Activated naive CD4-positive, alpha-beta T cell treated with anti-CD3 and anti-CD28 coated beads, Interleukin-2, amount 50 U/mL, for 72 hours (primary cell): ENCODE results near the gene RBM39. TPM values are rescaled to one million over a fixed set of nuclear protein-coding genes. Genes with fewer than 3 reads are reported as not detected.
"Not testable (repeated sequence)": the region's sequence is repeated elsewhere in the genome, so short reads cannot be mapped to it uniquely, and the experiment has no call there.

Experiments
- ATAC-seq, 2 donors: fragments of 150-1000 bp; cut with Tn5 transposase; 2 replicates each; pipeline ENCODE4 v1.10.0; 2021; ENCODE audit warnings: mild to moderate bottlenecking in 2 of 2, moderate library complexity in 2 of 2
- DNase-seq, 2 donors: peaks; one replicate each; pipeline ENCODE4 v3.0.0; 2021 to 2022; ENCODE audit warnings: low spot score in 2 of 2
- H3K27ac Mint-ChIP-seq, 2 donors: one replicate each; pipeline ENCODE4 v1.8.0; 2022; ENCODE audit warnings: mild to moderate bottlenecking in 2 of 2, mixed read lengths in 2 of 2
- H3K36me3 Mint-ChIP-seq, 2 donors: one replicate each; pipeline ENCODE4 v1.8.0; 2022; ENCODE audit warnings: mixed read lengths in 2 of 2
- H3K9me3 Mint-ChIP-seq, 2 donors: one replicate each; pipeline ENCODE4 v1.8.0; 2022; ENCODE audit warnings: mixed read lengths in 2 of 2
- total RNA-seq, 2 donors: library from RNA; stranded (reverse); gene quantifications; one replicate each; pipeline ENCODE4 v1.2.3, GENCODE V29; 2022

The RBM39 gene
- total RNA-seq, 2 donors from 2014 or later, result 343 to 380 TPM

DNA sequence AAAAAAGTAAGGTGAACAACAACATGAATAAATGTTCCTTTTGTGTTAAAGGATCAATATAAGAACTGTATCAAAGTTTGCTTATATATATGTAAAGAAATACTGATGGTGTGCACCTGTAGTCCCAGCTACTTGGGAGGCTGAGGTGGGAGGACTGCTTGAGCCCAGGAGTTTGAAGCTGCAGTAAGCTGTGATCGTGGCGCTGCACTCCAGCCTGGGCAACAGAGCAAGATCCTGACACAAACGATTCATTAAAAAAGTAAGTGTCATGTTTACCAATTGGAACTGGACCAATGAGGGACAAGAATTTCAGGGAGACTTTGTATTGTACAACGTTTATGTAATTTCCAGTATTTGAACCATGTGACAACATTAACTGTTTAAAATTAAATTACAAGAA is 24.8 kb upstream of the RBM39 start:
- DNase-seq (no peak), ATAC-seq (no peak)
- Mint-ChIP-seq H3K9me3 (peaks cover 8 to 9% of the 10 kb centered on the region in 2 donors), H3K36me3 (peaks cover 10% of the 10 kb centered on the region in 2 donors), H3K27ac (peak overlapping the region in 1 of 2 donors; percentile 92)

DNA sequence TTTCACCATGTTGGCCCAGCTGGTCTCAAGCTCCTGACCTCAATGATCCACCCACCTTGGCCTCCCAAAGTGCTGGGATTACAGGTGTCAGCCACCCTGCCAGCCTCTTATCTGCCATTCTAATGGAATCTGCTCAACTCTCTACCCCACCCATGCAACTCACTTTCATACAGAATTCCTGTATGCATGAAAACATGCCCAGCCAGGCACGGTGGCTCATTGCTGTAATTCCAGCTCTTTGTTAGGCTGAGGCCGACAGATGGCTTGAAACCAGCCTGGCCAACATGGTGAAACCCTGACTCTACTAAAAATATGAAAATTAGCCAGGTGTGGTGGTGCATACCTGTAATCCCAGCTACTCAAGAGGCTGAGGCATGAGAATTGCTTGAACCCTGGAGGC is 22.9 kb upstream of the RBM39 start:
- H3K36me3 Mint-ChIP-seq, ATAC-seq, H3K9me3 Mint-ChIP-seq, H3K27ac Mint-ChIP-seq, DNase-seq: not testable (repeated sequence)

DNA sequence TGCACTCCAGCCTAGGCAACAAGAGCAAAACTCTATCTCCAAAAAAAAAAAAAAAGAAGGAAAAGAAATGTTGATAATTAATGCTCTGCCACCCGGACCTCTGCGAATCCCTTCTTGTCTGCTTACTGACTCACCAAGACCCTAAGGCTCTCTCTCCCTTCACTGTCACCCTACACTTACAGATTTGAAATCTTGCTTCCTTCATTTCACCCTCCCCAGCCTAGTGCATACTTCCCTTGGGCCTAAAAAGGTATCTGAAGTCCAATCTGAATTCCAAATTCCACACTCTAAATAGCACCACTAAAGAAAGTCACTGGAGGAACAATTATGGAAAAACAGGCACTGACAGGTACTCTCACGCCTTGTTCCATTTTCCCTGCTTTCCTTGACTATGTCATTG is 20.4 kb upstream of the RBM39 start:
- ATAC-seq (no peak), DNase-seq (no peak)
- Mint-ChIP-seq H3K9me3 (no peaks in the 10 kb centered on the region), H3K27ac (no peak overlapping the region), H3K36me3 (no peaks in the 10 kb centered on the region)

DNA sequence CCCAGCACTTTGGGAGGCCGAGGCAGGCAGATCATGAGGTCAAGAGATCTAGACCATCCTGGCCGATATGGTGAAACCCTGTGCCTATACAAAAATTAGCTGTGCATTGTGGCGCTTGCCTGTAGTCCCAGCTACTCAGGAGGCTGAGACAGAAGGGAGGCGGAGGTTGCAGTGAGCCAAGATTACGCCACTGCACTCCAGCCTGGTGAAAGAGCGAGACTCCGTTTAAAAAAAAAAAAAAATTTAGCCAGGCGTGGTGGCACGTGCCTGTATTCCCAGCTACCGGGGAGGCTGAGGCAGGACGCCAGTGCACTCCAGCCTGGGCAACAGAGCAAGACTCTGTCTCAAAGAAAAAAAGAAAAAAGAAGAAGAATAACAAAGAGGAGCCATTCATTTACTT is 19.5 kb upstream of the RBM39 start:
- H3K27ac Mint-ChIP-seq, DNase-seq, ATAC-seq, H3K9me3 Mint-ChIP-seq, H3K36me3 Mint-ChIP-seq: not testable (repeated sequence)

DNA sequence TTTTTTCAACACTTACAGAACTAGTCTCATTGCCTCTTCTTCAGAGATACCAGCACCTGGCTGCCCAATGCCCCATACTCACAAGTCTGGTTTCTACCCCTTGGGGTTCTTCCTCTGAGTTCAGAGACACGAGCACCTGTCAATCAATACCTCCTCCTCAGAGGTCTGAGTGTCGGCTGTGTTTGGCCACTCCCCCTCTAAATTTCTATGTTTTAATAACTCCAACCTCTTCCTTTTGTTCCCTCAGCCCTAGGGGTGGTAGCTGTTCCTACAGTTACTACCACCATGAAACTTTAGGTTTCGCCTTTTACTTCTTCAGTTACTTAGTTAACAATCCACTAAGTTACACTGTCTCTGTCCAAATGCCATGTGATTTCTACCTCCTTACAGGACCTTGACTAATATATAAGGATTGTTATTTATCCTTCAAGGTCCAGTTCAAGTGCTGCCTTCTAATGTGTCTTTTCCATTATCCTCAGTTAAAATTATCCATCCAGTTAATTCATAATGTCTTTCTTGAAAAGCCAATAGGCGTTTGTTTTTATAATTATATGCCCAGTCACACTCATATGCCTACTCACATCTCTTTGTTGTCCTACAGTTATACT is 15.1 kb upstream of the RBM39 start:
- Mint-ChIP-seq H3K27ac (peak overlapping the region in 1 of 2 donors; percentile 6), H3K36me3 (no peaks in the 10 kb centered on the region), H3K9me3 (no peaks in the 10 kb centered on the region)
- no peak for DNase-seq
- peak in 1 of 2 donors; percentile 35 for ATAC-seq

DNA sequence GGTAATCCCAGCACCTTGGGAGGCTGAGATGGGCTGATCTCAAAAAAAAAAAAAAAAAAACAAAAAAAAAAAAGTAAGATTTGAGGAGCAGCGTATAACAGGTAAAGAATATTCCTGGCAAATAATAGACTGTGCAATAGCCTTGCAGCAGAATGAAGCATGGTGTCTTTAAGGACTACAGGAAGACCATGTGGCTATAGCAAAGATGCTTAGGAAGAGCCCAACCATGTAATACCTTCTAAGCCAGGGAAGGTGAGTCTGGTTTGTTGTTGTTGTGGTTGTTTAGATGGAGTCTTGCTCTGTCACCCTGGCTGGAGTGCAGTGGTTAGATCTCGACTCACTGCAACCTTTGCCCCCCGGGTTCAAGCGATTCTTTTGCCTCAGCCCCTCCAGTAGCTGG is 14.3 kb upstream of the RBM39 start:
- ATAC-seq (no peak), DNase-seq (no peak)
- no peak overlapping the region for H3K27ac Mint-ChIP-seq
- no peaks in the 10 kb centered on the region for H3K9me3 Mint-ChIP-seq
- H3K36me3 Mint-ChIP-seq, result no peaks in the 10 kb centered on the region

DNA sequence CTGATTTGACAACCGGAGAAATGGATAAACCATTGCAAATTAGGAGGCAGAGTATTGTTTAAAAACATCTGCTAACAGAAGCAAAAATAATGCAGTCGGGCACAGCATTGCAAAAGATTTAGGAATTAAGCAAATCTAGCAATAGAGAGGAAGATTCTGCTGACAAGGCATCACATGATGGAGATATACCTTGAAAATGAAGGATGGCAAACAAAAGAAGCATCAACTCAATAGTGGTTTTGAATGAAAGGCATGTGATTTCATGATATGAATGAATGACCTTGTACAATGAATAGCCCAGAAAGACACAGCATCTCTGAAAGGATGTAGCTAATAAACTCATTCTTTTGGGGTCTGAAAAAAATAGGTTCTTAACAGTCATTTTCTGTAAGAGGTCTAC is 8.6 kb upstream of the RBM39 start:
- Mint-ChIP-seq H3K27ac (no peak overlapping the region), H3K36me3 (no peaks in the 10 kb centered on the region), H3K9me3 (no peaks in the 10 kb centered on the region)
- DNase-seq (no peak), ATAC-seq (no peak)

DNA sequence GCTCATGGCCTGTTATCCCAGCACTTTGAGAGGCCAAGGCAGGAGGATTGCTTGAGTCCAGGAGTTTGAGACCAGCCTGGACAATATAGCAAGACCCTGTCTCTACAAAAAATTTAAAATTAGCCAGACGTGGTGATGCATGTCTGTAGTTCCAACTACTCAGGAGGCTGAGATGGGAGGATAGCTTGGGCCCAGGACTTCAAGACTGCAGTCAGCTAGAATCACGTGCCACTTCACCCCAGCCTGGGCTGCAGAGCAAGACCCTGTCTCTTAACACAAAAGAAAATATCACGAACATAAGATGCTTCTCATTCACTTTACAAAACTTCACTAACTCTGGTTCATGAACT is 2.4 kb upstream of the RBM39 start:
- Mint-ChIP-seq H3K27ac (peak overlapping the region; percentile 100), H3K36me3 (peaks cover 35 to 36% of the 10 kb centered on the region in 2 donors)
- DNase-seq, ATAC-seq, H3K9me3 Mint-ChIP-seq: not testable (repeated sequence)

DNA sequence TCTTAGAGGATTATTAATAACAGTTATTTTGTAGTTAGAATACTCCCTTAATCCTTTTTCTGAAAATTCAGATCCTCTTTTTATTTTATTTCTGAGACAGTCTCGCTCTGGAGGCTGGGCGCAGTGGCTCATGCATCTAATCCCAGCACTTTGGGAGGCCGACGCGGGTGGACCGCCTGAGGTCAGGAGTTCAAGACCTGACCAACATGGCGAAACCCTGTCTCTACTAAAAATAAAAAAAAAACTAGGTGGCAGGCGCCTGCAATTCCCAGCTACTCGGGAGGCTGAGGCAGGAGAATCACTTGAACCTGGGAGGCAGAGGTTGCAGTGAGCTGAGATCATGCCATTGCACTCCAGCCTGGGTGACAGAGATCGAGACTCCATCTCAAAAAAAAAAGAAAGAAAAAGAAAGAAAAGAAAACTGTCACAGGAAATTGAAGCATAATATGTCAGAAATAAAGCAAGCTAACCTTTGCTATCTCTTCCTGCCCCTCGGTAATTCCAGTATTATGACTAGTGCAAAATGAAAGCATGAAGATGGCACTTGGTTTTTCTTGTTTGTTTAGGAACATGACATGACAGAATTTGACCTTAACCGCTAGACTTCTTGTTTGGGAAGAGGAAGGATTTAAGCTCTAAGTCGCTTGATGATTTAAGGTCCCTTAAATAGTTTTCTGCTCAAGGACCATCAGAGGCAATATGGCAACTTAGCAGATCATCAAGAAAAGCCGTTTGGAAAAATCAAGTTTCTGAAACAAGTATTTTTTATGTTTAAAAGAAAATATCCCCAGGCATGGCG is 1.8 kb upstream of the RBM39 start:
- DNase-seq (no peak), ATAC-seq (peak in 1 of 2 donors; percentile 5)
- Mint-ChIP-seq H3K36me3 (peaks cover 39 to 40% of the 10 kb centered on the region in 2 donors), H3K27ac (peak overlapping the region; percentile 100), H3K9me3 (no peaks in the 10 kb centered on the region)

DNA sequence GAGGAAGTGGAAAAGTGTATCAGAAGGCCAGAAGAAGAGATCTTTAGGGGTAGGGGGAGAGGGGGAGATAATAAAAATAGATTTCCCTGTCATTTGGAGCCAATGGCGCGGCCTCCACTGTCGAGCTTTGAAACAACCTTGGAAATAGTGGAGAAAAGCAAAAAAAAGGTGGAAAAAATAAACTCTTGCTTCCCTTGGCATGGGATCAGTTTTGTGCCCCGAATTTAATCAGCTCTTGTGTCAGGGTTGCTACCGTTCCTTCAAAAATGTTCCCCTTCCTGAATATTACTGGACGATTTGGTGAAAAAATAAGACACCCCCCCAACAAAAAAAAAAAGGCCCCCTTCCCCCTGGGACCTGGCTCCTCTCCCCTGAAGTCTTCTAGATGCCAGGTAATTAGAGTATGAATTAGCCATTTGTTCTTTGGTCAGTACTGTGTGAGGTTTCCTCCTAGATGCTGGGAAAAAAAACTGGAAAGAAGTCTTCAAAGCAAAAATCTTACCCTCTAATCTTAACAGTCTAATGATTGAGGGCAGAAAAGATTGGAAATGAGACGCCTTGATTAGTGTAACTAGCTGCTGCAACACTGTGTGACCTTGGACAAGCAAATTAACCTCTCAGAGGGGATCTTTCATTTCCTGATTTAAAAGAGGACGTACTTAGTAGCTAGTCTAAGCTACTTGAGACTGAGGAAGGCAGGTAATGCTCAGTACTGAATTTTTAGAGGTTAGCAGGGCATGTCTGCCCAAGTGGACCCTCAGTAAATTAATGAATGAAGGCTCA is 872 bp upstream of the RBM39 start:
- no peaks in the 10 kb centered on the region for H3K9me3 Mint-ChIP-seq
- DNase-seq, result no peak
- H3K36me3 Mint-ChIP-seq, result peaks cover 47% of the 10 kb centered on the region in 2 donors
- peak overlapping the region; percentile 100 for H3K27ac Mint-ChIP-seq
- ATAC-seq, result no peak

DNA sequence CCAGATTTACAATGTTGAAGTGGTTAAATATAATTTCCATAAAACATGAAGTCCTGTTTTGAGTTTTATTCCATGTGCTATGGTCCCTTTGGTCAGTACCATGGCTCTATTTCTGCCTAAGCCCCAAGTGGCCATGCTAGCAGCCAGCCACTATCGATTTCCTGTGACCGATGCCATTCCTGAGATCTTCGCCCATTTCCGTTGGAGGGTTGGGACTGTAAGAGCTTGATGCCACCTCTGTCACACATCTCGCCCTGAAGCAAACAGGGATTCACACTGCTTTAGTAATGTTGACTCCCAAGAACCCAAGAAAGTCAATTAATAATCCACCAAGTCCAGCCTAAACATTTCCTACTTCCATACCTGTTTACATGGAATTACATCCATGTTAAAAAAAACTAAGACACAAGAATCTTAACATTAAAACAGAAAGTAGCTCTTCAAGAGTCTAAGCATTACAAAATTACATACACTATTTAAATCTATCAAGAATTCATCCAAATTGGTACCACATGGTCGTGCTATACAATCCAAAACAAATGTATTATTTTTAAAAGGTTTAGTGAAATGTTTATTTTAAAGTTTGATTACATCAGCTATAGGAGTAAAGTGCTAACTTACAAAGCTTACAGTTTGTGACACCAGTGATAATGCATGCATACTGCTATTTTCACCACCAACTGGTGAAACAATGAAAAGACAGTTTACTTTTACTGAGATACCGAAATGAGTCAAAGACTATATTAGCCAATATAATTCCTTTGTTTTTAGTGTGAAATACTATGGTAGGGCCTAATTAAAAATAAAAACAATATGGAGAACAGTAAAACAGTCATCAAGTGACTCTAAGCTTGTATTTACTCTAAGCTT is 2.5 kb downstream of the RBM39 start:
- DNase-seq (no peak), ATAC-seq (no peak)
- Mint-ChIP-seq H3K27ac (peak overlapping the region; percentile 100), H3K9me3 (no peaks in the 10 kb centered on the region), H3K36me3 (peaks cover 52 to 67% of the 10 kb centered on the region in 2 donors)

DNA sequence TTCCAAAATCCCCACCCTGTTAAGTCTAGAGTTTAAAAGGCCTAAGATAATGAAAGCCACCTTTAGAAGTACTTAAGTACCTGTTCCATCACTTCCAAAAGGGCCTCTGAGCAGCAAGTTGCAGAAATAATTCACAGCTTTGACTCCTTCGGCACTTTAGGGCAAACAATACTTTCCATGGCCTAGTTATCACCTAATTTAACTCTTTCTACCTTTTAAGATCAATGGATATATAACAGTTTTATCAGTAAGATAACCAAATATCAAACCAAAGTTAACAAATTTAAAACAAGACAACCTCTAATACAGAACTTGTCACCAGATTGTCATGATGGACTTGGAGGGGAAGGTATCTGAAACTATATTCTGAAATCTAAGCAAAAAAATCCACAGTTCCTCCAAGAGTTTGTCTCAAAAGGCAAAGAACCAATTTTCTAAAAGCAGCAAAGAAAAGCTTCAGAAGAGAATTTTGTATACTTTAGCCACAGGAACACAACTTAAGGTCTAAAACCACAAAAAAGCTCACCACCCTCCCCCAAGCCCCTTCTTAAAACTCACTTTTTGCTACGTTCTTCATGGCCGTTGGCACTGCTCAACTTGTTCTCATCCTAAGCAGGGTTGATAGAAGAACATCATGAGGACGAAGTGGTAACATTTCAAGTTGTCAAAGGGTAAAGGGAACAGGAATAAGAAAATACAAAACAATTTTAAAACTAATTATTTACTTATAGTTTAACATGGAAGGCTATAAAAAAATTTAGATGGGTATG is 3.5 kb downstream of the RBM39 start:
- H3K36me3 Mint-ChIP-seq, result peaks cover 52 to 77% of the 10 kb centered on the region in 2 donors
- H3K9me3 Mint-ChIP-seq, result no peaks in the 10 kb centered on the region
- H3K27ac Mint-ChIP-seq, result peak overlapping the region; percentile 69 to 98
- ATAC-seq (no peak), DNase-seq (no peak)

DNA sequence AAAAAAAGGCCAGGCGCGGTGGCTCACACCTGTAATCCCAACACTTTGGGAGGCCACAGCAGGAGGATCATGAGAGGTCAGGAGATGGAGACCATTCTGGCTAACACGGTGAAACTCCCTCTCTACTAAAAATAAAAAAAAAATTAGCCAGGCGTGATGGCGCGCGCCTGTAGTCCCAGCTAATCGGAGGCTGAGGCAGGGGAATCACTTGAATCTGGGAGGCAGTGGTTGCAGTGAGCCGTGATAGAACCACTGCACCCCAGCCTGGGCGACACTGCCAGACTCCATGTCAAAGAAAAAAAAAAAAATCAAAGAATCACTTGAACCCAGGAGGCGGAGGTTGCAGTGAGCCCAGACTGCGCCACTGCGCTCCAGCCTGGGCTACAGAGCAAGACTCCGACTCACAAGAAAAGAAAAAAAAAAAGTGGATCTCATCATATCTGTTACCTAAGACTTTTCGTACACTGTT is 4.2 kb downstream of the RBM39 start:
- peak overlapping the region; percentile 69 to 98 for H3K27ac Mint-ChIP-seq
- peaks cover 48 to 80% of the 10 kb centered on the region in 2 donors for H3K36me3 Mint-ChIP-seq
- DNase-seq (no peak), ATAC-seq (no peak)
- no peaks in the 10 kb centered on the region for H3K9me3 Mint-ChIP-seq

DNA sequence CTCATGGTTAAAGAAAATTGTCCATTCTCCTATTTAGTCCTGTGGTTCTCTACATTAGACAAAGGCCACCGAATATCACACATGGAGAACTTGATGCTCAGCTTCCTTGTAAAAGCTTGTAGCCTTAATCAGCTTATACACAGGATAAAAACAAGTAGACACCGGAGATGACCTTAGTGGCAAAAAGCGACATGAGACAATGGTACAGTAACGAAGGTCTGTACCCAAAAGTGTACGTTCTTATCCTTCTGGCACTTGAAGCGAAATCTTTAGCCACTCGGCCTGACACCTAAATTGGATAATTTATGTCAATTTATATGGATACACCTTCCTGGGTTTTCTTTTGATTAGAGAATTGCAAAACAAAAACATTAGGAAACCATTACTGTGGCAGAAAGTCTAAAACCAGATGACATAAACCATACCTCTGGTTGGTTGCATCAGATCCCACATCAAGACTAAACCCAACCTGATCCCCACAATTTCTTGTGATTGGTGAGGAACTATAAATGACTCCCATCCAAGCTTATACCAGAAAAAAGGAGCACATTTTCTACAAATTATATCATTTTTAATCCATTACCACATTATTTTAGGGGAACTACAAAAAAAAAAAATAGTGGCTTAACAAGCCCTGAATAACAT is 6.1 kb downstream of the RBM39 start:
- DNase-seq (no peak), ATAC-seq (no peak)
- H3K36me3 Mint-ChIP-seq, result peaks cover 29 to 71% of the 10 kb centered on the region in 2 donors
- H3K9me3 Mint-ChIP-seq, result no peaks in the 10 kb centered on the region
- H3K27ac Mint-ChIP-seq, result peak overlapping the region in 1 of 2 donors; percentile 98
